OCI-LY3 (cell line): Measurements from ENCODE around the gene COL4A1.

Experiments used
- EZH2phosphoT487 ChIP-seq: fragments of 200-600 bp; shearing (Covaris generic); IDR thresholded peaks from 2 replicates; pipeline ENCODE4 v1.6.1; 2018; ENCODE audit warnings: antibody characterized with exemption, mixed run types, low read depth
- TF ChIP-seq, protein P1 (sequence below): fragments of 200-600, 300-600 bp; sonication (generic); IDR thresholded peaks from 2 replicates; pipeline ENCODE4 v1.5.1; 2014; ENCODE audit warnings: antibody characterized with exemption, low read length, low read depth

DNA sequence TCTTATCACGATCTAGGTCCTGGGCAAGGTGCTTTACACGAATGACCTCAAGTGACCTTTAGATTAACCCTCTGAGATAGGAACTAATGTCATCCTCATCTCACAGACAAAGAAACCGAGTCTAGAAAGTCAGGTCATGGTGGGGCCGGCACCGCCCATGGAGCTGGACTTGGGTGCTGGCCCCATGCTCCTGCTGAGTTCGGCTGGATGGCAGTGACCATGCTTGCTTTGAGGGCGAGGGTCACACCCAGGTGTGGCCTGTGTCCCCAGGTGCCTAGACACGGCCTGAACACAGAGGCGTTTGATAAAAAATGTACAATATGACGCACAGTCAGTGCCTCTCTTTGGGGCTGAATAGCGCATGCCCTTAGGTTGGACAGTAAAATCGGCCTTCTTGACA lies 26.9 kb upstream of the COL4A1 start:
- TF ChIP-seq, protein P1, sequence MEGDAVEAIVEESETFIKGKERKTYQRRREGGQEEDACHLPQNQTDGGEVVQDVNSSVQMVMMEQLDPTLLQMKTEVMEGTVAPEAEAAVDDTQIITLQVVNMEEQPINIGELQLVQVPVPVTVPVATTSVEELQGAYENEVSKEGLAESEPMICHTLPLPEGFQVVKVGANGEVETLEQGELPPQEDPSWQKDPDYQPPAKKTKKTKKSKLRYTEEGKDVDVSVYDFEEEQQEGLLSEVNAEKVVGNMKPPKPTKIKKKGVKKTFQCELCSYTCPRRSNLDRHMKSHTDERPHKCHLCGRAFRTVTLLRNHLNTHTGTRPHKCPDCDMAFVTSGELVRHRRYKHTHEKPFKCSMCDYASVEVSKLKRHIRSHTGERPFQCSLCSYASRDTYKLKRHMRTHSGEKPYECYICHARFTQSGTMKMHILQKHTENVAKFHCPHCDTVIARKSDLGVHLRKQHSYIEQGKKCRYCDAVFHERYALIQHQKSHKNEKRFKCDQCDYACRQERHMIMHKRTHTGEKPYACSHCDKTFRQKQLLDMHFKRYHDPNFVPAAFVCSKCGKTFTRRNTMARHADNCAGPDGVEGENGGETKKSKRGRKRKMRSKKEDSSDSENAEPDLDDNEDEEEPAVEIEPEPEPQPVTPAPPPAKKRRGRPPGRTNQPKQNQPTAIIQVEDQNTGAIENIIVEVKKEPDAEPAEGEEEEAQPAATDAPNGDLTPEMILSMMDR: no peak
- TF ChIP-seq EZH2phosphoT487: no peak
